ENCODE measurements around the gene EMD. TPM values are rescaled to one million over a fixed set of nuclear protein-coding genes. Genes with fewer than 3 reads are reported as not detected.

The EMD gene
- total RNA-seq, 1 experiment from 2014 or later, result 107 TPM

DNA sequence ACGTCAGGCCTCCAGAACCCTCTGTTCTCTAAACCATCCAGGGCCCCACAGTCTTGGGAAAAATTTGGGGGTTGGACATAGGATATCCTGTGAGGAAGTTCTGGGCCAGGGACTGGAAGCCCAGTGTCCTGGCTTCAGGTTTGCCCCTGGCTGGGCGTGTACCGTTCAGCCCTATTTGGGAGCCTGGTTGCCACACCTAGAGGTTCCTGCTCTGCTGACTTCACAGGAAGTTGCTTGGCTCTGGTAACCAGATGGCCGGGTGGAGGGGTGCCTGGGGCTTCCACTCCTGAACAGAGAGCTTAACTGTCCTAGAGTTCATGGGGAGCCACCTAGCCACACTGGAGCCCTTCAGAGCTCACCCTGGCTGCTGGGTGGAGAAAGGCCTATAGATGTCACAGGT is 33.4 kb downstream of the EMD start:
- no peak for DNase-seq (ENCODE audit: unreplicated experiment)
- H3K27me3 Mint-ChIP-seq (ENCODE audit: insufficient read depth, unreplicated experiment), result peaks cover 25% of the 10 kb centered on the region
- no TSS peak for BruUV-seq (replicated peaks)
- peaks cover 4% of the 10 kb centered on the region for H3K36me3 Mint-ChIP-seq (ENCODE audit: insufficient read depth, unreplicated experiment)
- POLR2A ChIA-PET, result interaction anchor here (0.8 to 7.7 kb wide), 12 partner anchors 9 to 814 kb away, joined by 3 to 100 read pairs (median 6); partner anchors contain the start of genes ATP6AP1, FAM3A, FAM50A and FLNA
- H3K27ac Mint-ChIP-seq (ENCODE audit: low read depth, unreplicated experiment), result peak overlapping the region; percentile 51
- CTCF ChIA-PET, result interaction anchor here (0.9 kb wide), 1 partner anchor 13 kb away, joined by 3 read pairs; no protein-coding TSS in a partner anchor
- H3K9me3 Mint-ChIP-seq (ENCODE audit: unreplicated experiment), result no peaks in the 10 kb centered on the region
- H3K4me1 Mint-ChIP-seq (ENCODE audit: insufficient read depth, unreplicated experiment), result peaks cover 14% of the 10 kb centered on the region
- intact Hi-C loops (cut with micrococcal nuclease), result no loop called here
- H3K4me3 Mint-ChIP-seq (ENCODE audit: unreplicated experiment), result peak overlapping the region; percentile 83
- TF ChIP-seq, protein P1, sequence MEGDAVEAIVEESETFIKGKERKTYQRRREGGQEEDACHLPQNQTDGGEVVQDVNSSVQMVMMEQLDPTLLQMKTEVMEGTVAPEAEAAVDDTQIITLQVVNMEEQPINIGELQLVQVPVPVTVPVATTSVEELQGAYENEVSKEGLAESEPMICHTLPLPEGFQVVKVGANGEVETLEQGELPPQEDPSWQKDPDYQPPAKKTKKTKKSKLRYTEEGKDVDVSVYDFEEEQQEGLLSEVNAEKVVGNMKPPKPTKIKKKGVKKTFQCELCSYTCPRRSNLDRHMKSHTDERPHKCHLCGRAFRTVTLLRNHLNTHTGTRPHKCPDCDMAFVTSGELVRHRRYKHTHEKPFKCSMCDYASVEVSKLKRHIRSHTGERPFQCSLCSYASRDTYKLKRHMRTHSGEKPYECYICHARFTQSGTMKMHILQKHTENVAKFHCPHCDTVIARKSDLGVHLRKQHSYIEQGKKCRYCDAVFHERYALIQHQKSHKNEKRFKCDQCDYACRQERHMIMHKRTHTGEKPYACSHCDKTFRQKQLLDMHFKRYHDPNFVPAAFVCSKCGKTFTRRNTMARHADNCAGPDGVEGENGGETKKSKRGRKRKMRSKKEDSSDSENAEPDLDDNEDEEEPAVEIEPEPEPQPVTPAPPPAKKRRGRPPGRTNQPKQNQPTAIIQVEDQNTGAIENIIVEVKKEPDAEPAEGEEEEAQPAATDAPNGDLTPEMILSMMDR (IDR thresholded peaks at IDR 0.05; ENCODE audit: unreplicated experiment), result no peak

DNA sequence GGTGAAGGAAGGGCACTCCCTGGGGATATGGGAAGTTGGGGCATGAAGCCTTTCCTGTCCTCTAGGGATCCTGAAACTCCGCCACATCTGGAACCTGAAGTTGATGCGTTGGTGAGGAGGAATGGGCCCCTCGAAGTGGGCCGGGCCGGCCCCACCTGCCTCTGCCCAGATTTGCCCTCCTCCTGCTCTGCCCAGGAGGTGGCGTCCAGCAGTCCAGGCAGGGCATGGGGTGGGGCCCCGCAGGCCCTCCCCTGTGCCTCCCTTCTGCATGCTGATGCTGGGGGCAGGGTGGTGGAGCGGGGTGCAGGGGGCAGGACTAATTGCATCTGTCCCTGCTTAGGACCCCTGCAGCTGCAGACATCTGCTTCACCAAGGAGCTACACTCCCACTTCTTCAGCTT is 34.0 kb downstream of the EMD start:
- DNase-seq (ENCODE audit: unreplicated experiment), result no peak
- H3K9me3 Mint-ChIP-seq (ENCODE audit: unreplicated experiment), result no peaks in the 10 kb centered on the region
- H3K4me3 Mint-ChIP-seq (ENCODE audit: unreplicated experiment), result no peak overlapping the region
- peaks cover 14% of the 10 kb centered on the region for H3K4me1 Mint-ChIP-seq (ENCODE audit: insufficient read depth, unreplicated experiment)
- peaks cover 4% of the 10 kb centered on the region for H3K36me3 Mint-ChIP-seq (ENCODE audit: insufficient read depth, unreplicated experiment)
- intact Hi-C loops (cut with micrococcal nuclease), result no loop called here
- H3K27ac Mint-ChIP-seq (ENCODE audit: low read depth, unreplicated experiment), result peak overlapping the region; percentile 51
- ChIA-PET POLR2A (interaction anchor here (1.4 to 7.7 kb wide), 4 partner anchors 15 to 114 kb away, joined by 3 to 100 read pairs (median 5); partner anchors contain the start of genes FAM3A and RPL10), CTCF (interaction anchor here (0.6 kb wide), 1 partner anchor 75 kb away, joined by 3 read pairs; no protein-coding TSS in a partner anchor)
- TF ChIP-seq, protein P1 (IDR thresholded peaks at IDR 0.05; ENCODE audit: unreplicated experiment), result no peak
- peaks cover 23% of the 10 kb centered on the region for H3K27me3 Mint-ChIP-seq (ENCODE audit: insufficient read depth, unreplicated experiment)
- BruUV-seq (replicated peaks), result no TSS peak

DNA sequence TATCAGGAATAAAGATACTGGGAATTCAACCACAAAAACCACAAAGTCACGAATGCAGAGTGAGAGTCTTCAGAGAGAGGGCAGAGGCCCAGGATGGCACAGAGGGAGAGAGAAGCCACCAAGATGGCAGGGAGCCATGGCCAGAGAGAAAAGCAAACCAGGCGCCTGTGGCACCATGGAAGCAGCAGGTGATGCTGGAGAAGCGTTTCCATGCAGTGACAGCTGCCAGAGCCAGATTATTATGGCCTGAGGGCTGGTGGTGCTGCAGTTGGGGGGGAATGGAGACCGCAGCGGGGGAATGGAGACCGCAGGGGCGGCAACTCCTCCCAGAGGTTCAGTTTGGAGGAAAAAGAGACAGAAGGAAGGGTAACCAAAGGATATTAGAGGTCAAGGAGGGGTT is 38.1 kb downstream of the EMD start:
- peaks cover 13% of the 10 kb centered on the region for H3K27me3 Mint-ChIP-seq (ENCODE audit: insufficient read depth, unreplicated experiment)
- no peak for DNase-seq (ENCODE audit: unreplicated experiment)
- H3K27ac Mint-ChIP-seq (ENCODE audit: low read depth, unreplicated experiment), result no peak overlapping the region
- intact Hi-C loops (cut with micrococcal nuclease), result no loop called here
- TF ChIP-seq, protein P1 (IDR thresholded peaks at IDR 0.05; ENCODE audit: unreplicated experiment), result no peak
- peaks cover 5% of the 10 kb centered on the region for H3K4me1 Mint-ChIP-seq (ENCODE audit: insufficient read depth, unreplicated experiment)
- ChIA-PET POLR2A (interaction anchor here (0.6 kb wide), 1 partner anchor 13 kb away, joined by 3 read pairs; no protein-coding TSS in a partner anchor), CTCF (no interaction called here)
- no TSS peak for BruUV-seq (replicated peaks)
- H3K4me3 Mint-ChIP-seq (ENCODE audit: unreplicated experiment), result no peak overlapping the region
- H3K9me3 Mint-ChIP-seq (ENCODE audit: unreplicated experiment), result no peaks in the 10 kb centered on the region
- peaks cover 12% of the 10 kb centered on the region for H3K36me3 Mint-ChIP-seq (ENCODE audit: insufficient read depth, unreplicated experiment)

DNA sequence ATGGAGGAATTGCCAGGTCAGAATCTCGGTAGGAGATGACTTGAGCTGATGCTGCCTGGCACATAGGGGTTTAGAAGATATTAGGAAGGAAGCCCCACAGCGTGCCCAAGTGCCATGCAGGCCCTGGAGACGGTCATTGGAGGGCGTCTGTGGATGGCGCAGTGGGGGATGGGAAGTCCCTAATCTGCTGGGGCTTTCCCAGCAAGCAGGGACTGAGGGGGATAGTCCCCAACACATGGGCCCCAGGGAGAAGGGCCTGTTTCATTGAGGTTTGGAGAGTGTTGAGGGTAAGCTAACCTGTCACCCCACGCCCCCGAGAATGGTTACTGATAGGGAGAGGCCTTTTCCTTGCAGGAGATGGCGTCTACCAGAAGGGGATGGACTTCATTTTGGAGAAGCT is 40.1 kb downstream of the EMD start:
- Mint-ChIP-seq H3K4me1 (ENCODE audit: insufficient read depth, unreplicated experiment) (no peaks in the 10 kb centered on the region), H3K27me3 (ENCODE audit: insufficient read depth, unreplicated experiment) (peaks cover 13% of the 10 kb centered on the region), H3K9me3 (ENCODE audit: unreplicated experiment) (no peaks in the 10 kb centered on the region), H3K27ac (ENCODE audit: low read depth, unreplicated experiment) (no peak overlapping the region), H3K4me3 (ENCODE audit: unreplicated experiment) (no peak overlapping the region), H3K36me3 (ENCODE audit: insufficient read depth, unreplicated experiment) (peaks cover 8% of the 10 kb centered on the region)
- intact Hi-C loops (cut with micrococcal nuclease), result no loop called here
- DNase-seq (ENCODE audit: unreplicated experiment), result no peak
- CTCF ChIA-PET, result no interaction called here
- TF ChIP-seq, protein P1 (IDR thresholded peaks at IDR 0.05; ENCODE audit: unreplicated experiment), result no peak
- no TSS peak for BruUV-seq (replicated peaks)
- POLR2A ChIA-PET, result no interaction called here

Data from MCF 10A (cell line).